Measurements from ENCODE around the gene PANK1. TPM values are rescaled to one million over a fixed set of nuclear protein-coding genes. Genes with fewer than 3 reads are reported as not detected.

The PANK1 gene
- total RNA-seq, 4 donors from 2014 or later = 7.3 to 16.3 (median 9.0) TPM

- intact Hi-C loops (cut with DNase I; ENCODE audit: low total_unique reads) (loop anchor here (5.0 kb wide), 1 partner anchor 72 kb away; no protein-coding TSS in a partner anchor), in situ Hi-C loops (cut with MboI; ENCODE audit: low sequenced_read_pairs in 4 of 4) (no loop called here)
- no peak overlapping the region for H3K4me3 ChIP-seq
- peaks cover 12 to 15% of the 10 kb centered on the region in 2 donors for H3K4me1 ChIP-seq
- no peaks in the 10 kb centered on the region for H3K9me3 ChIP-seq
- peaks cover 0 to 14% of the 10 kb centered on the region in 2 donors for H3K36me3 ChIP-seq
- ATAC-seq (peak; percentile 93 to 95), DNase-seq (peak; percentile 20 to 40)
- TF ChIP-seq POLR2A (IDR thresholded peaks at IDR 0.05) (no peak), CTCF (IDR thresholded peaks at IDR 0.05 in 4 of 5, conservative IDR thresholded peaks at IDR 0.05 in 1 of 5) (no peak)
- H3K27me3 ChIP-seq = no peaks in the 10 kb centered on the region
- H3K27ac ChIP-seq = peak overlapping the region in 3 of 4 donors; percentile 43 to 70 (median 54)
Observed at GRCh38 chr10:89609833-89610346, 35.2 kb downstream of the PANK1 start.

GRCh38 chr10:89604200-89604599 is 40.8 kb downstream of the PANK1 start:
- H3K27me3 ChIP-seq = no peaks in the 10 kb centered on the region
- H3K27ac ChIP-seq = no peak overlapping the region
- H3K9me3 ChIP-seq = no peaks in the 10 kb centered on the region
- intact Hi-C loops (cut with DNase I; ENCODE audit: low total_unique reads) = no loop called here
- H3K4me1 ChIP-seq = peaks cover under 1 to 7% of the 10 kb centered on the region in 2 donors
- ATAC-seq = no peak
- TF ChIP-seq POLR2A (IDR thresholded peaks at IDR 0.05) (no peak), CTCF (IDR thresholded peaks at IDR 0.05 in 4 of 5, conservative IDR thresholded peaks at IDR 0.05 in 1 of 5) (no peak)
- no peak overlapping the region for H3K4me3 ChIP-seq
- DNase-seq = no peak
- H3K36me3 ChIP-seq = no peaks in the 10 kb centered on the region
- in situ Hi-C loops (cut with MboI; ENCODE audit: low sequenced_read_pairs in 4 of 4) = no loop called here

- TF ChIP-seq CTCF (IDR thresholded peaks at IDR 0.05 in 4 of 5, conservative IDR thresholded peaks at IDR 0.05 in 1 of 5) (no peak), POLR2A (IDR thresholded peaks at IDR 0.05) (no peak)
- Histone ChIP-seq H3K27me3 (no peaks in the 10 kb centered on the region), H3K4me3 (no peak overlapping the region), H3K4me1 (peaks cover 0 to 4% of the 10 kb centered on the region in 2 donors), H3K9me3 (no peaks in the 10 kb centered on the region), H3K36me3 (no peaks in the 10 kb centered on the region), H3K27ac (no peak overlapping the region)
- in situ Hi-C loops (cut with MboI; ENCODE audit: low sequenced_read_pairs in 4 of 4) (no loop called here), intact Hi-C loops (cut with DNase I; ENCODE audit: low total_unique reads) (no loop called here)
- ATAC-seq (no peak), DNase-seq (no peak)
Observed at GRCh38 chr10:89602919-89603318, 42.1 kb downstream of the PANK1 start.

- intact Hi-C loops (cut with DNase I; ENCODE audit: low total_unique reads) = no loop called here
- Histone ChIP-seq H3K9me3 (no peaks in the 10 kb centered on the region), H3K27me3 (no peaks in the 10 kb centered on the region), H3K4me3 (no peak overlapping the region), H3K27ac (no peak overlapping the region), H3K36me3 (no peaks in the 10 kb centered on the region), H3K4me1 (peaks cover 0 to 4% of the 10 kb centered on the region in 2 donors)
- TF ChIP-seq CTCF (IDR thresholded peaks at IDR 0.05 in 4 of 5, conservative IDR thresholded peaks at IDR 0.05 in 1 of 5) (no peak), POLR2A (IDR thresholded peaks at IDR 0.05) (no peak)
- no peak for DNase-seq
- ATAC-seq = no peak
- in situ Hi-C loops (cut with MboI; ENCODE audit: low sequenced_read_pairs in 4 of 4) = no loop called here
Observed at GRCh38 chr10:89601728-89602361, 43.2 kb downstream of the PANK1 start.

Data from gastrocnemius medialis (tissue), 4 donors.